Activated B cell treated with CpG ODN at 0.5 μM for 24 hours (primary cell): ENCODE measurements around the gene NUP62. TPM values are rescaled to one million over a fixed set of nuclear protein-coding genes. Genes with fewer than 3 reads are reported as not detected.

Experiments used
- ATAC-seq: fragments of 200-7000 bp; cut with Tn5 transposase; one replicate; pipeline ENCODE4 v1.10.0; 2021; ENCODE audit warnings: low read depth, mild to moderate bottlenecking, moderate library complexity
- CTCF ChIA-PET: fragments of 350-600 bp; sonication (Branson Sonifier 250); formaldehyde crosslinking; loops from one replicate; lab custom pipeline; 2021; ENCODE audit warnings: antibody characterized with exemption; lab: Charles Lee
- POLR2A ChIA-PET: fragments of 350-600 bp; sonication (Branson Sonifier 250); formaldehyde crosslinking; loops from one replicate; lab custom pipeline; 2021; ENCODE audit warnings: antibody characterized with exemption; lab: Charles Lee
- DNase-seq: peaks from one replicate; pipeline ENCODE4 v3.0.0; 2022
- H3K27ac Mint-ChIP-seq: one replicate; pipeline ENCODE4 v1.8.0; 2020; ENCODE audit warnings: mixed read lengths
- H3K27me3 Mint-ChIP-seq: one replicate; pipeline ENCODE4 v1.8.0; 2021; ENCODE audit warnings: mixed read lengths
- H3K36me3 Mint-ChIP-seq: one replicate; pipeline ENCODE4 v1.8.0; 2021; ENCODE audit warnings: low read depth, mixed read lengths
- H3K4me1 Mint-ChIP-seq: one replicate; pipeline ENCODE4 v1.8.0; 2021; ENCODE audit warnings: mixed read lengths
- H3K4me3 Mint-ChIP-seq: one replicate; pipeline ENCODE4 v1.8.0; 2020; ENCODE audit warnings: mild to moderate bottlenecking, mixed read lengths
- H3K9me3 Mint-ChIP-seq: one replicate; pipeline ENCODE4 v1.8.0; 2020; ENCODE audit warnings: mixed read lengths
- CTCF ChIP-seq: fragments of 200-600 bp; IDR thresholded peaks from one replicate; pipeline ENCODE4 v1.8.0; 2022; ENCODE audit warnings: antibody characterized with exemption, mild to moderate bottlenecking
- intact Hi-C: fragments of 100-400 bp; cut with micrococcal nuclease; formaldehyde crosslinking; loops from one replicate; pipeline ENCODE4 v1.15.1; 2024
- total RNA-seq: library from RNA; stranded (reverse); gene quantifications from 2 replicates; pipeline ENCODE4 v1.2.3, GENCODE V29; 2022

The NUP62 gene
- total RNA-seq, 1 donor from 2014 or later, result 114 TPM

GRCh38 chr19:49930483-49931011 lies 1.2 kb upstream of the NUP62 start:
- TF ChIP-seq CTCF, result no peak
- H3K27ac Mint-ChIP-seq, result peak overlapping the region; percentile 89
- peaks cover 45% of the 10 kb centered on the region for H3K4me1 Mint-ChIP-seq
- CTCF ChIA-PET, result interaction anchor here (1.7 to 2.2 kb wide), 2 partner anchors 13 to 40 kb away, joined by 6 to 15 read pairs; no protein-coding TSS in a partner anchor
- H3K9me3 Mint-ChIP-seq, result no peaks in the 10 kb centered on the region
- POLR2A ChIA-PET, result interaction anchor here (0.6 to 9.5 kb wide), 22 partner anchors 8 to 874 kb away, joined by 3 to 229 read pairs (median 8); partner anchors contain the start of genes AKT1S1, FUZ, IL4I1 and JOSD2
- DNase-seq (no peak), ATAC-seq (no peak)
- no peaks in the 10 kb centered on the region for H3K27me3 Mint-ChIP-seq
- H3K36me3 Mint-ChIP-seq, result peaks cover 68% of the 10 kb centered on the region
- H3K4me3 Mint-ChIP-seq, result peak overlapping the region; percentile 92
- intact Hi-C loops, result loop anchor here (2.0 kb wide), 1 partner anchor 14 kb away; no protein-coding TSS in a partner anchor

- H3K4me1 Mint-ChIP-seq, result peaks cover 48% of the 10 kb centered on the region
- H3K36me3 Mint-ChIP-seq, result peaks cover 72% of the 10 kb centered on the region
- peak; percentile 84 for DNase-seq
- peak; percentile 83 for ATAC-seq
- H3K9me3 Mint-ChIP-seq, result no peaks in the 10 kb centered on the region
- intact Hi-C loops, result loop anchor here (1.0 to 2.0 kb wide), 12 partner anchors 13 to 251 kb away; partner anchors contain the start of genes AKT1S1, FUZ, PNKP and PTOV1
- ChIA-PET POLR2A (interaction anchor here (0.5 to 9.5 kb wide), 38 partner anchors 8 to 1466 kb away, joined by 3 to 229 read pairs (median 5); partner anchors contain the start of genes AKT1S1, AP2A1, FUZ and IL4I1), CTCF (interaction anchor here (1.3 to 2.2 kb wide), 4 partner anchors 11 to 40 kb away, joined by 5 to 15 read pairs (median 6); no protein-coding TSS in a partner anchor)
- no peak for TF ChIP-seq CTCF
- H3K27me3 Mint-ChIP-seq, result no peaks in the 10 kb centered on the region
- H3K4me3 Mint-ChIP-seq, result peak overlapping the region; percentile 92
- H3K27ac Mint-ChIP-seq, result peak overlapping the region; percentile 89
These were observed 543 bp upstream of the NUP62 start for GRCh38 chr19:49929611-49930482.

- Mint-ChIP-seq H3K4me1 (peaks cover 68% of the 10 kb centered on the region), H3K36me3 (peaks cover 82% of the 10 kb centered on the region), H3K27ac (peak overlapping the region; percentile 89), H3K9me3 (no peaks in the 10 kb centered on the region), H3K4me3 (peak overlapping the region; percentile 92), H3K27me3 (no peaks in the 10 kb centered on the region)
- TF ChIP-seq CTCF, result no peak
- CTCF ChIA-PET, result interaction anchor here (0.9 to 1.4 kb wide), 2 partner anchors 10 kb away, joined by 3 read pairs; no protein-coding TSS in a partner anchor
- ATAC-seq (no peak), DNase-seq (no peak)
- POLR2A ChIA-PET, result interaction anchor here (1.0 to 9.5 kb wide), 9 partner anchors 9 to 252 kb away, joined by 3 to 229 read pairs (median 56); partner anchors contain the start of genes AKT1S1, AP2A1, IL4I1 and PNKP
- intact Hi-C loops, result loop anchor here (2.0 kb wide), 4 partner anchors 17 to 249 kb away; partner anchors contain the start of gene PNKP
These were observed 1.6 kb downstream of the NUP62 start for GRCh38 chr19:49927526-49928264.

GRCh38 chr19:49926515-49926914 lies 2.8 kb downstream of the NUP62 start:
- ChIA-PET POLR2A (interaction anchor here (0.7 to 9.5 kb wide), 5 partner anchors 15 to 58 kb away, joined by 3 to 229 read pairs (median 56); partner anchors contain the start of genes IL4I1 and PNKP), CTCF (no interaction called here)
- Mint-ChIP-seq H3K36me3 (peaks cover 83% of the 10 kb centered on the region), H3K9me3 (no peaks in the 10 kb centered on the region), H3K27ac (no peak overlapping the region), H3K27me3 (no peaks in the 10 kb centered on the region), H3K4me1 (peaks cover 78% of the 10 kb centered on the region), H3K4me3 (no peak overlapping the region)
- no peak for TF ChIP-seq CTCF
- intact Hi-C loops, result no loop called here
- ATAC-seq, result no peak
- no peak for DNase-seq
